Measurements from ENCODE around the gene SH2B2.
A peak's percentile ranks its signal among the peaks of the same experiment; 100 is the strongest.

The SH2B2 gene

GRCh38 chr7:102285540-102286236 lies 980 bp upstream of the SH2B2 start:
- peak overlapping the region; percentile 66 to 74 for H3K4me3 ChIP-seq (ENCODE audit: insufficient read depth in 1 of 2, low read depth in 1 of 2, low read length in 2 of 2)
- WGBS, result 26% methylated on average over 18 of the region's 19 CpGs
- H2BK12ac ChIP-seq (ENCODE audit: low read length in 2 of 2), result peak overlapping the region in 1 of 2 experiments; percentile 57
- no peak overlapping the region for H2AK5ac ChIP-seq (ENCODE audit: low read length, severe bottlenecking)
- no peak overlapping the region for H2BK120ac ChIP-seq (ENCODE audit: low read depth, low read length)
- peak overlapping the region; percentile 69 for H3K9ac ChIP-seq (ENCODE audit: low read length)
- H3K4me1 ChIP-seq (ENCODE audit: control insufficient read depth, insufficient read depth, low read depth, low read length), result peaks cover 32% of the 10 kb centered on the region
- H4K8ac ChIP-seq (ENCODE audit: low read length), result peak overlapping the region; percentile 81
- H2AFZ ChIP-seq (ENCODE audit: low read depth, low read length), result no peak overlapping the region
- no peaks in the 10 kb centered on the region for H3K9me3 ChIP-seq (ENCODE audit: control insufficient read depth, low read length)
- peak overlapping the region; percentile 9 to 55 for H3K4ac ChIP-seq (ENCODE audit: low read depth in 1 of 2, low read length in 2 of 2)
- peak overlapping the region; percentile 92 to 99 for H3K18ac ChIP-seq (ENCODE audit: low read depth in 1 of 2, low read length in 2 of 2)
- no peak overlapping the region for H3K14ac ChIP-seq (ENCODE audit: low read length in 2 of 2)
- peaks cover 0 to 12% of the 10 kb centered on the region in 2 experiments for H3K36me3 ChIP-seq (ENCODE audit: control insufficient read depth in 1 of 2, insufficient read depth in 2 of 2, low read depth in 1 of 2, low read length in 2 of 2)
- H3K23ac ChIP-seq (ENCODE audit: low read length in 2 of 2), result peak overlapping the region in 1 of 2 experiments; percentile 85
- DNase-seq, result no peak
- H3K27ac ChIP-seq (ENCODE audit: low read length, poor library complexity, severe bottlenecking), result no peak overlapping the region
- H2BK5ac ChIP-seq (ENCODE audit: low read depth, low read length, poor library complexity, severe bottlenecking), result no peak overlapping the region
- H3K27me3 ChIP-seq (ENCODE audit: control insufficient read depth in 1 of 2, insufficient read depth in 1 of 2, low read length in 2 of 2), result peaks cover 6 to 16% of the 10 kb centered on the region in 2 experiments
- H3K79me1 ChIP-seq (replicated peaks; ENCODE audit: low read length, poor library complexity, severe bottlenecking), result peaks cover 19% of the 10 kb centered on the region
- peak overlapping the region; percentile 23 for H4K91ac ChIP-seq (ENCODE audit: low read length)
- peak overlapping the region; percentile 99 for H3K4me2 ChIP-seq (ENCODE audit: low read length, poor library complexity, severe bottlenecking)
- H2BK15ac ChIP-seq (ENCODE audit: low read depth, poor library complexity, severe bottlenecking), result peak overlapping the region; percentile 62

GRCh38 chr7:102287111-102287980 lies 678 bp downstream of the SH2B2 start:
- Histone ChIP-seq H3K36me3 (ENCODE audit: control insufficient read depth in 1 of 2, insufficient read depth in 2 of 2, low read depth in 1 of 2, low read length in 2 of 2) (peaks cover 0 to 7% of the 10 kb centered on the region in 2 experiments), H2BK15ac (ENCODE audit: low read depth, poor library complexity, severe bottlenecking) (peak overlapping the region; percentile 60), H3K27ac (ENCODE audit: low read length, poor library complexity, severe bottlenecking) (no peak overlapping the region), H2AK5ac (ENCODE audit: low read length, severe bottlenecking) (no peak overlapping the region), H3K27me3 (ENCODE audit: control insufficient read depth in 1 of 2, insufficient read depth in 1 of 2, low read length in 2 of 2) (peaks cover 11 to 29% of the 10 kb centered on the region in 2 experiments), H2BK120ac (ENCODE audit: low read depth, low read length) (no peak overlapping the region), H2AFZ (ENCODE audit: low read depth, low read length) (peak overlapping the region; percentile 72), H3K4ac (ENCODE audit: low read depth in 1 of 2, low read length in 2 of 2) (peak overlapping the region in 1 of 2 experiments; percentile 68), H3K79me1 (replicated peaks; ENCODE audit: low read length, poor library complexity, severe bottlenecking) (peaks cover 22% of the 10 kb centered on the region), H3K14ac (ENCODE audit: low read length in 2 of 2) (peak overlapping the region in 1 of 2 experiments; percentile 71), H3K9ac (ENCODE audit: low read length) (peak overlapping the region; percentile 74), H3K4me3 (ENCODE audit: insufficient read depth in 1 of 2, low read depth in 1 of 2, low read length in 2 of 2) (peak overlapping the region; percentile 83), H3K9me3 (ENCODE audit: control insufficient read depth, low read length) (no peaks in the 10 kb centered on the region), H3K23ac (ENCODE audit: low read length in 2 of 2) (no peak overlapping the region), H3K18ac (ENCODE audit: low read depth in 1 of 2, low read length in 2 of 2) (peak overlapping the region; percentile 58 to 79), H3K4me2 (ENCODE audit: low read length, poor library complexity, severe bottlenecking) (peak overlapping the region; percentile 100), H4K8ac (ENCODE audit: low read length) (peak overlapping the region; percentile 57), H3K4me1 (ENCODE audit: control insufficient read depth, insufficient read depth, low read depth, low read length) (peaks cover 32% of the 10 kb centered on the region), H2BK5ac (ENCODE audit: low read depth, low read length, poor library complexity, severe bottlenecking) (no peak overlapping the region), H2BK12ac (ENCODE audit: low read length in 2 of 2) (peak overlapping the region in 1 of 2 experiments; percentile 90), H4K91ac (ENCODE audit: low read length) (no peak overlapping the region)
- peak; percentile 41 for DNase-seq
- WGBS, result 2% methylated on average over 61 of the region's 69 CpGs

- Histone ChIP-seq H2AK5ac (ENCODE audit: low read length, severe bottlenecking) (no peak overlapping the region), H3K9ac (ENCODE audit: low read length) (peak overlapping the region; percentile 74), H2BK5ac (ENCODE audit: low read depth, low read length, poor library complexity, severe bottlenecking) (no peak overlapping the region), H2BK15ac (ENCODE audit: low read depth, poor library complexity, severe bottlenecking) (no peak overlapping the region), H3K4me1 (ENCODE audit: control insufficient read depth, insufficient read depth, low read depth, low read length) (peaks cover 35% of the 10 kb centered on the region), H3K79me1 (replicated peaks; ENCODE audit: low read length, poor library complexity, severe bottlenecking) (peaks cover 25% of the 10 kb centered on the region), H3K23ac (ENCODE audit: low read length in 2 of 2) (no peak overlapping the region), H3K4me2 (ENCODE audit: low read length, poor library complexity, severe bottlenecking) (peak overlapping the region; percentile 100), H3K27ac (ENCODE audit: low read length, poor library complexity, severe bottlenecking) (no peak overlapping the region), H2BK12ac (ENCODE audit: low read length in 2 of 2) (no peak overlapping the region), H3K4ac (ENCODE audit: low read depth in 1 of 2, low read length in 2 of 2) (no peak overlapping the region), H4K8ac (ENCODE audit: low read length) (peak overlapping the region; percentile 57), H3K4me3 (ENCODE audit: insufficient read depth in 1 of 2, low read depth in 1 of 2, low read length in 2 of 2) (peak overlapping the region; percentile 83), H3K27me3 (ENCODE audit: control insufficient read depth in 1 of 2, insufficient read depth in 1 of 2, low read length in 2 of 2) (peaks cover 16 to 32% of the 10 kb centered on the region in 2 experiments), H3K9me3 (ENCODE audit: control insufficient read depth, low read length) (no peaks in the 10 kb centered on the region), H2BK120ac (ENCODE audit: low read depth, low read length) (no peak overlapping the region), H4K91ac (ENCODE audit: low read length) (no peak overlapping the region), H3K18ac (ENCODE audit: low read depth in 1 of 2, low read length in 2 of 2) (peak overlapping the region in 1 of 2 experiments; percentile 79), H3K36me3 (ENCODE audit: control insufficient read depth in 1 of 2, insufficient read depth in 2 of 2, low read depth in 1 of 2, low read length in 2 of 2) (peaks cover 0 to 1% of the 10 kb centered on the region in 2 experiments), H2AFZ (ENCODE audit: low read depth, low read length) (peak overlapping the region; percentile 18), H3K14ac (ENCODE audit: low read length in 2 of 2) (peak overlapping the region in 1 of 2 experiments; percentile 5)
- peak; percentile 21 for DNase-seq
- WGBS, result no CpG with 5 or more reads among the region's 5 CpGs
Observed at GRCh38 chr7:102287981-102288278, 1.3 kb downstream of the SH2B2 start.

Measured in mesenchymal stem cell (in vitro differentiated cells and primary cell).